Natural killer cell (primary cell): ENCODE data around the gene HIVEP3. TPM values are rescaled to one million over a fixed set of nuclear protein-coding genes. Genes with fewer than 3 reads are reported as not detected.

ENCODE experiments used
- ATAC-seq, 3 donors: fragments of 150-1000 bp in 2 of 3; fragments of 200-7000 bp in 1 of 3; cut with Tn5 transposase; 1 replicate in 1 of 3; 2 replicates in 2 of 3; pipeline ENCODE4 v1.10.0; 2021; ENCODE audit warnings: mild to moderate bottlenecking in 2 of 3, moderate library complexity in 2 of 3
- DNase-seq, 2 donors: peaks; one replicate each; pipeline versions ENCODE4 v3.0.0 to v3.0.0-alpha.2; 2013 to 2021; ENCODE audit warnings: mixed read lengths in 1 of 2
- H3K27ac ChIP-seq: one replicate; pipeline ENCODE4 v1.5.1; 2013; ENCODE audit warnings: mild to moderate bottlenecking, low read length
- H3K27me3 ChIP-seq: one replicate; pipeline ENCODE4 v1.6.1; 2013; ENCODE audit warnings: low read length; ENCODE audit not compliant: control insufficient read depth, insufficient read depth
- H3K36me3 ChIP-seq: one replicate; pipeline ENCODE4 v1.6.1; 2013; ENCODE audit warnings: low read length; ENCODE audit not compliant: control insufficient read depth, insufficient read depth
- H3K4me1 ChIP-seq: one replicate; pipeline ENCODE4 v1.6.1; 2013; ENCODE audit warnings: low read length; ENCODE audit not compliant: control insufficient read depth, insufficient read depth
- H3K4me3 ChIP-seq: one replicate; pipeline ENCODE4 v1.5.1; 2013; ENCODE audit warnings: low read length
- H3K9me3 ChIP-seq: one replicate; pipeline ENCODE4 v1.6.1; 2013; ENCODE audit warnings: low read length; ENCODE audit not compliant: control insufficient read depth, insufficient read depth
- H3K27ac Mint-ChIP-seq, 2 donors: one replicate each; pipeline ENCODE4 v1.8.0; 2022; ENCODE audit warnings: mild to moderate bottlenecking in 2 of 2, mixed read lengths in 2 of 2, moderate library complexity in 1 of 2
- H3K27me3 Mint-ChIP-seq, 2 donors: one replicate each; pipeline ENCODE4 v1.8.0; 2022; ENCODE audit warnings: low read depth in 2 of 2, mixed read lengths in 2 of 2
- H3K36me3 Mint-ChIP-seq: one replicate; pipeline ENCODE4 v1.8.0; 2022; ENCODE audit warnings: mixed read lengths
- H3K4me1 Mint-ChIP-seq, 2 donors: one replicate each; pipeline ENCODE4 v1.8.0; 2022; ENCODE audit warnings: mixed read lengths in 2 of 2
- H3K4me3 Mint-ChIP-seq: one replicate; pipeline ENCODE4 v1.8.0; 2022; ENCODE audit warnings: mild to moderate bottlenecking, moderate library complexity, mixed read lengths
- H3K9me3 Mint-ChIP-seq, 2 donors: one replicate each; pipeline ENCODE4 v1.8.0; 2022; ENCODE audit warnings: mixed read lengths in 2 of 2
- WGBS: methylation state at CpG from one replicate; pipeline ENCODE4 v1.1.7; 2013; ENCODE audit warnings: missing lambda C conversion rate; ENCODE audit not compliant: insufficient coverage; 5-methylcytosine and 5-hydroxymethylcytosine counted together
- intact Hi-C: fragments of 100-400 bp; cut with micrococcal nuclease; formaldehyde crosslinking; loops from one replicate; pipeline ENCODE4 v1.14.2; 2022
- total RNA-seq, 4 donors: library from RNA; stranded (reverse); fragments of 120-200 nt in 1 of 4; gene quantifications; one replicate each; pipeline versions ENCODE4 v1.2.3 to v1.2.4, GENCODE V29; 2013 to 2022
- TF ChIP-seq, protein P1 (sequence below): fragments of 200-600 bp; IDR thresholded peaks from one replicate; pipeline ENCODE4 v1.8.0; 2022; ENCODE audit warnings: antibody characterized with exemption

The HIVEP3 gene
- total RNA-seq, 3 donors from 2014 or later (not counting 1 experiment from before 2014, with no cell fraction given) = 26.2 to 35.2 (median 29.8) TPM

DNA sequence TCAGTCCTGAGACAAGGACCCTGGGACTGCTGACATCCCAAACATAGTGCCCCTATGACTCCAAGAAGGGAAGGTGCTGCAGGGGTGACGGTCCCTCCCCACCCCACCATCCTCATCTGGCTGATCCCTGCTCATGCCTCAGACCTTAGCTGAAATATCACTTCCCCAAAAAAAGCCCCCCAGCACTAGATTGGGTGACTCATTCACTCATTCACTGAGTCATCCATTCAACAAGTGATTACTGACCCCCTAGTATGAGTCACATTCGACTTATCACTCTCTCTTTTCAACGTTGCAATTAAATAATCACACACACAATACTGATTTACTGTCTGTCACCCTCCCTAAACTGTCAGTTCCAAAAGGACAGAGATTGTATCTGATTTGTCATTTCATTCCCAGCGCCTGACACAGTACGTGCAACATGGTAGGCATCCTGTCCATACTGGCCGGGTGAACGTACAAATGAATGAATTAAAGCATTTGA lies 48.6 kb downstream of the HIVEP3 start:
- 79% methylated on average over 7 of the region's 7 CpGs for WGBS
- TF ChIP-seq, protein P1, sequence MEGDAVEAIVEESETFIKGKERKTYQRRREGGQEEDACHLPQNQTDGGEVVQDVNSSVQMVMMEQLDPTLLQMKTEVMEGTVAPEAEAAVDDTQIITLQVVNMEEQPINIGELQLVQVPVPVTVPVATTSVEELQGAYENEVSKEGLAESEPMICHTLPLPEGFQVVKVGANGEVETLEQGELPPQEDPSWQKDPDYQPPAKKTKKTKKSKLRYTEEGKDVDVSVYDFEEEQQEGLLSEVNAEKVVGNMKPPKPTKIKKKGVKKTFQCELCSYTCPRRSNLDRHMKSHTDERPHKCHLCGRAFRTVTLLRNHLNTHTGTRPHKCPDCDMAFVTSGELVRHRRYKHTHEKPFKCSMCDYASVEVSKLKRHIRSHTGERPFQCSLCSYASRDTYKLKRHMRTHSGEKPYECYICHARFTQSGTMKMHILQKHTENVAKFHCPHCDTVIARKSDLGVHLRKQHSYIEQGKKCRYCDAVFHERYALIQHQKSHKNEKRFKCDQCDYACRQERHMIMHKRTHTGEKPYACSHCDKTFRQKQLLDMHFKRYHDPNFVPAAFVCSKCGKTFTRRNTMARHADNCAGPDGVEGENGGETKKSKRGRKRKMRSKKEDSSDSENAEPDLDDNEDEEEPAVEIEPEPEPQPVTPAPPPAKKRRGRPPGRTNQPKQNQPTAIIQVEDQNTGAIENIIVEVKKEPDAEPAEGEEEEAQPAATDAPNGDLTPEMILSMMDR = no peak
- no peak for DNase-seq
- Histone ChIP-seq H3K36me3 (no peaks in the 10 kb centered on the region), H3K27me3 (no peaks in the 10 kb centered on the region), H3K9me3 (no peaks in the 10 kb centered on the region), H3K27ac (no peak overlapping the region), H3K4me1 (peaks cover 15% of the 10 kb centered on the region), H3K4me3 (no peak overlapping the region)
- H3K9me3 Mint-ChIP-seq = no peaks in the 10 kb centered on the region
- peak in 1 of 3 donors; percentile 44 for ATAC-seq
- H3K4me3 Mint-ChIP-seq = no peak overlapping the region
- no peaks in the 10 kb centered on the region for H3K27me3 Mint-ChIP-seq
- intact Hi-C loops = no loop called here
- H3K36me3 Mint-ChIP-seq = no peaks in the 10 kb centered on the region
- H3K4me1 Mint-ChIP-seq = peaks cover 34 to 35% of the 10 kb centered on the region in 2 donors
- no peak overlapping the region for H3K27ac Mint-ChIP-seq

GRCh38 chr1:41868241-41868998 lies 50.3 kb downstream of the HIVEP3 start:
- Histone ChIP-seq H3K36me3 (no peaks in the 10 kb centered on the region), H3K27me3 (no peaks in the 10 kb centered on the region), H3K27ac (no peak overlapping the region), H3K4me3 (no peak overlapping the region), H3K9me3 (no peaks in the 10 kb centered on the region), H3K4me1 (peaks cover 4% of the 10 kb centered on the region)
- peak overlapping the region in 1 of 2 donors; percentile 41 for H3K27ac Mint-ChIP-seq
- no peaks in the 10 kb centered on the region for H3K9me3 Mint-ChIP-seq
- ATAC-seq = peak; percentile 52 to 75 (median 60)
- intact Hi-C loops = loop anchor here (10.0 kb wide), 1 partner anchor 294 kb away; no protein-coding TSS in a partner anchor
- TF ChIP-seq, protein P1 = no peak
- H3K4me3 Mint-ChIP-seq = no peak overlapping the region
- 29% methylated on average over 5 of the region's 6 CpGs for WGBS
- no peaks in the 10 kb centered on the region for H3K36me3 Mint-ChIP-seq
- H3K4me1 Mint-ChIP-seq = peaks cover 25 to 27% of the 10 kb centered on the region in 2 donors
- peak in 1 of 2 donors; percentile 56 for DNase-seq
- no peaks in the 10 kb centered on the region for H3K27me3 Mint-ChIP-seq

DNA sequence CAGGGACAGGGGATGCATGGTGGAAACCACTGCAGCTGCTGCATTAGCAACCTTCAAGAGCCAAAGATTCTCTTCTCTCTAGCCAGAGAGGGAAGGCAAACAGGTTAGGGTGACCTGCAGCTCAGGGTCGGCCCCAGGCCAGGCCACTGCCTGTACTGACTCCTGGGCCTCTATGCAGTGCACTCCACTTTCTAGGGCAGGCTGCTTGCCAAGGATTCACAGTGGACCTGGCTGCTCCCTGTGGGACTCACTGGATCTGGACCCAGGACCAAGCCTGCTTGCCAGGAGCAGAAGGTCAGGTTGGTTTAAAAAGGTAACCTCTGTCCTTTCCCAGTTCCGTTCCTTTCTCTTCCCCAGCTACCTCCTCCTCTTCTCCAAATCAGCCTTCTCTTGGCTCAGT lies 52.4 kb downstream of the HIVEP3 start:
- TF ChIP-seq, protein P1 = no peak
- Histone ChIP-seq H3K27me3 (no peaks in the 10 kb centered on the region), H3K27ac (no peak overlapping the region), H3K4me1 (peaks cover 18% of the 10 kb centered on the region), H3K4me3 (no peak overlapping the region), H3K36me3 (no peaks in the 10 kb centered on the region), H3K9me3 (no peaks in the 10 kb centered on the region)
- DNase-seq (no peak), ATAC-seq (no peak)
- Mint-ChIP-seq H3K27me3 (no peaks in the 10 kb centered on the region), H3K4me3 (no peak overlapping the region), H3K9me3 (no peaks in the 10 kb centered on the region), H3K27ac (no peak overlapping the region), H3K4me1 (peaks cover 42 to 48% of the 10 kb centered on the region in 2 donors), H3K36me3 (no peaks in the 10 kb centered on the region)
- intact Hi-C loops = loop anchor here (10.0 kb wide), 1 partner anchor 291 kb away; no protein-coding TSS in a partner anchor
- 96% methylated on average over 2 of the region's 2 CpGs for WGBS
